Sigmoid colon (tissue), 4 donors: ENCODE data around the gene HK3.

Source experiments
- EP300 ChIP-seq, 4 donors: sonication (generic); formaldehyde crosslinking; IDR thresholded peaks; one replicate each; pipeline ENCODE4 v1.6.1; 2017; ENCODE audit warnings: antibody characterized with exemption in 4 of 4
- POLR2A ChIP-seq, 2 donors: fragments of 450-650 bp; IDR thresholded peaks; one replicate each; pipeline ENCODE4 v1.6.1; 2016; ENCODE audit warnings: antibody characterized with exemption in 2 of 2, mild to moderate bottlenecking in 2 of 2, moderate library complexity in 2 of 2
- POLR2AphosphoS5 ChIP-seq, 4 donors: sonication (generic); formaldehyde crosslinking; IDR thresholded peaks; one replicate each; pipeline ENCODE4 v1.6.1; 2017; ENCODE audit warnings: antibody characterized with exemption in 4 of 4
- TF ChIP-seq, protein P1 (sequence below), 4 experiments: fragments of 450-650 bp in 3 of 4; fragments of 200-600 bp in 1 of 4; IDR thresholded peaks; one replicate each; pipeline ENCODE4 v1.5.1; 2016 to 2019; ENCODE audit warnings: antibody characterized with exemption in 4 of 4, mild to moderate bottlenecking in 3 of 4, moderate library complexity in 2 of 4

DNA sequence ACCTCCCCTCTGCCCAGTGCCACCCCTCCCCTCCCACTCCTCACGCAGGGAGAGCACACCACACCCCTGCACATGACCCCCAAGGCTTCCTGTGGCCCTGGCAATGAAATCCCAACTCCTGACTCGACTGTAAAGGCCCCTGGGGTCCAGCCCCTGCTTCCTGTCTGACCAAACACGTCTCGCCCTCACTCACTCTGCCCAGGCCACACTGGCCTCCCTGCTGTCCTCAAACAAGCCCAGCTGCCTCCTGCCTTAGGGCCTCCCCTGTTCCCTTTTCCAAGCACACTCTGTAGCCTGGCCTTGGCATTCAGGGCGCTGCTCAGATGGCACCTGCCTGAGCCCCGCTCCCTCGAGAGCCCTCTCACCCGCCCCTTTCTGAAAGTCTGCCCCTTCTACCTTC lies 42.4 kb downstream of the HK3 start:
- no peak for TF ChIP-seq POLR2A (IDR thresholded peaks at IDR 0.05)
- TF ChIP-seq, protein P1, sequence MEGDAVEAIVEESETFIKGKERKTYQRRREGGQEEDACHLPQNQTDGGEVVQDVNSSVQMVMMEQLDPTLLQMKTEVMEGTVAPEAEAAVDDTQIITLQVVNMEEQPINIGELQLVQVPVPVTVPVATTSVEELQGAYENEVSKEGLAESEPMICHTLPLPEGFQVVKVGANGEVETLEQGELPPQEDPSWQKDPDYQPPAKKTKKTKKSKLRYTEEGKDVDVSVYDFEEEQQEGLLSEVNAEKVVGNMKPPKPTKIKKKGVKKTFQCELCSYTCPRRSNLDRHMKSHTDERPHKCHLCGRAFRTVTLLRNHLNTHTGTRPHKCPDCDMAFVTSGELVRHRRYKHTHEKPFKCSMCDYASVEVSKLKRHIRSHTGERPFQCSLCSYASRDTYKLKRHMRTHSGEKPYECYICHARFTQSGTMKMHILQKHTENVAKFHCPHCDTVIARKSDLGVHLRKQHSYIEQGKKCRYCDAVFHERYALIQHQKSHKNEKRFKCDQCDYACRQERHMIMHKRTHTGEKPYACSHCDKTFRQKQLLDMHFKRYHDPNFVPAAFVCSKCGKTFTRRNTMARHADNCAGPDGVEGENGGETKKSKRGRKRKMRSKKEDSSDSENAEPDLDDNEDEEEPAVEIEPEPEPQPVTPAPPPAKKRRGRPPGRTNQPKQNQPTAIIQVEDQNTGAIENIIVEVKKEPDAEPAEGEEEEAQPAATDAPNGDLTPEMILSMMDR (IDR thresholded peaks at IDR 0.05): no peak
- no peak for TF ChIP-seq POLR2AphosphoS5 (IDR thresholded peaks at IDR 0.05)
- no peak for TF ChIP-seq EP300 (IDR thresholded peaks at IDR 0.05)
